RWPE2 (cell line): ENCODE measurements around the gene B4GALT2.

Experiments
- ATAC-seq: fragments of 200-7000 bp; cut with Tn5 transposase; 3 replicates; pipeline ENCODE4 v1.9.1; 2021; ENCODE audit warnings: low read depth
- DNase-seq: peaks from one replicate; pipeline ENCODE4 v3.0.0-alpha.2; 2020; ENCODE audit warnings: low spot score
- H3K27ac ChIP-seq: fragments of 450-650 bp; 2 replicates; pipeline ENCODE4 v1.5.1; 2017; ENCODE audit warnings: mild to moderate bottlenecking; ENCODE audit not compliant: poor library complexity, severe bottlenecking
- H3K27me3 ChIP-seq: fragments of 250-450 bp; sonication (Bioruptor Pico); 2 replicates; pipeline ENCODE4 v1.5.1; 2021; ENCODE audit warnings: mild to moderate bottlenecking, moderate library complexity; ENCODE audit not compliant: insufficient read depth, poor library complexity, severe bottlenecking
- H3K36me3 ChIP-seq: fragments of 250-450 bp; sonication (Bioruptor Pico); 2 replicates; pipeline ENCODE4 v1.5.1; 2020; ENCODE audit warnings: low read depth, mild to moderate bottlenecking, moderate library complexity
- H3K4me1 ChIP-seq: fragments of 250-450 bp; sonication (Bioruptor Pico); 2 replicates; pipeline ENCODE4 v1.5.1; 2021; ENCODE audit warnings: mild to moderate bottlenecking, moderate library complexity; ENCODE audit not compliant: insufficient read depth, poor library complexity, severe bottlenecking
- H3K4me3 ChIP-seq: fragments of 250-450 bp; sonication (Bioruptor Pico); 2 replicates; pipeline ENCODE4 v1.5.1; 2021; ENCODE audit warnings: mild to moderate bottlenecking, moderate library complexity; ENCODE audit not compliant: severe bottlenecking
- H3K9me3 ChIP-seq: fragments of 250-450 bp; sonication (Bioruptor Pico); 2 replicates; pipeline ENCODE4 v1.5.1; 2021; ENCODE audit warnings: mild to moderate bottlenecking, moderate library complexity; ENCODE audit not compliant: severe bottlenecking
- CTCF ChIP-seq: fragments of 450-650 bp; IDR thresholded peaks from one replicate; pipeline ENCODE4 v1.5.1; 2017; ENCODE audit warnings: mild to moderate bottlenecking, moderate library complexity; ENCODE audit not compliant: poor library complexity, severe bottlenecking

Gene B4GALT2

GRCh38 chr1:43978551-43979260 is at the start of gene B4GALT2:
B4GALT2 (plus strand) TSS chr1:43979210; CDS start chr1:43981161, 1,951 bp downstream.
- peak within 1 kb of the TSS; percentile 91 for H3K27ac ChIP-seq
- DNase-seq, result no peak
- no peaks in the 10 kb centered on the region for H3K27me3 ChIP-seq
- H3K9me3 ChIP-seq, result no peaks in the 10 kb centered on the region
- no peak for ATAC-seq
- peak within 1 kb of the TSS; percentile 66 for H3K4me3 ChIP-seq
- TF ChIP-seq CTCF, result no peak
- peaks cover 40% of the 10 kb centered on the region for H3K36me3 ChIP-seq
- H3K4me1 ChIP-seq, result peaks cover 10% of the 10 kb centered on the region

GRCh38 chr1:43930168-43930948 is 48.7 kb upstream of the B4GALT2 start:
- peak; percentile 57 for TF ChIP-seq CTCF
- no peaks in the 10 kb centered on the region for H3K36me3 ChIP-seq
- ATAC-seq (no peak), DNase-seq (no peak)
- no peak overlapping the region for H3K4me3 ChIP-seq
- H3K27ac ChIP-seq, result peak overlapping the region; percentile 82
- peaks cover 38% of the 10 kb centered on the region for H3K4me1 ChIP-seq
- no peaks in the 10 kb centered on the region for H3K9me3 ChIP-seq
- no peaks in the 10 kb centered on the region for H3K27me3 ChIP-seq

GRCh38 chr1:43930949-43931275 is 48.1 kb upstream of the B4GALT2 start:
- no peaks in the 10 kb centered on the region for H3K27me3 ChIP-seq
- H3K4me1 ChIP-seq, result peaks cover 40% of the 10 kb centered on the region
- no peak overlapping the region for H3K4me3 ChIP-seq
- ATAC-seq (0 out of 3 replicates have a peak, but pooled peaks have one; percentile 2), DNase-seq (no peak)
- peak; percentile 4 for TF ChIP-seq CTCF
- peak overlapping the region; percentile 82 for H3K27ac ChIP-seq
- H3K36me3 ChIP-seq, result no peaks in the 10 kb centered on the region
- no peaks in the 10 kb centered on the region for H3K9me3 ChIP-seq

- DNase-seq (no peak), ATAC-seq (no peak)
- no peak for TF ChIP-seq CTCF
- Histone ChIP-seq H3K4me1 (peaks cover 44% of the 10 kb centered on the region), H3K27ac (peak overlapping the region; percentile 82), H3K9me3 (no peaks in the 10 kb centered on the region), H3K27me3 (no peaks in the 10 kb centered on the region), H3K4me3 (no peak overlapping the region), H3K36me3 (peaks cover 6% of the 10 kb centered on the region)
These were observed 47.0 kb upstream of the B4GALT2 start for GRCh38 chr1:43931711-43932660.
